HepG2 (cell line): ENCODE data around the gene AGK. TPM values are rescaled to one million over a fixed set of nuclear protein-coding genes. Genes with fewer than 3 reads are reported as not detected.

ENCODE experiments used
- ATAC-seq: fragments of 200-7000 bp; cut with Tn5 transposase; 3 replicates; pipeline ENCODE4 v1.9.1; 2020; ENCODE audit warnings: mild to moderate bottlenecking, moderate library complexity
- BruUV-seq: library from RNA; stranded (reverse); fragments of 400-500 nt; replicated peaks from 2 replicates; lab custom pipeline; 2021; lab: Mats Ljungman, UMichigan
- CTCF ChIA-PET: fragments of 300-600 bp; formaldehyde crosslinking; extraction: SDS; loops from one replicate; lab custom pipeline; 2021; ENCODE audit warnings: low total read pairs, inconsistent platforms, low intra/inter-chr PET ratio; lab: Yijun Ruan, JAX
- POLR2A ChIA-PET: fragments of 350-600 bp; sonication (Branson Sonifier 250); formaldehyde crosslinking; loops from one replicate; lab custom pipeline; 2020; ENCODE audit warnings: antibody characterized with exemption, inconsistent platforms; lab: Yijun Ruan, JAX
- DNase-seq: peaks from one replicate; pipeline ENCODE4 v3.0.0-alpha.2; 2015; ENCODE audit warnings: low spot score
- FAIRE-seq: peaks from 3 replicates; lab custom pipeline; 2011; peaks lifted over from hg19 to GRCh38; lab: Jason Lieb, UNC
- H2AFZ ChIP-seq: one replicate; pipeline ENCODE4 v1.6.1; 2011; ENCODE audit warnings: low read length, inconsistent platforms
- H3K27ac ChIP-seq: fragments of 300-600 bp; 3 replicates; pipeline ENCODE4 v1.8.0; 2011; ENCODE audit warnings: mixed run types, mild to moderate bottlenecking, mixed read lengths, low read length, inconsistent platforms; ENCODE audit not compliant: insufficient read depth; ENCODE audit errors: extremely low read length
- H3K27me3 ChIP-seq, 2 experiments: fragments of 200-600 bp in 1 of 2; 2 replicates in 1 of 2; 3 replicates in 1 of 2; pipeline versions ENCODE4 v1.6.0 to v1.8.0; 2011; ENCODE audit warnings: low read length in 2 of 2, mild to moderate bottlenecking in 2 of 2, moderate library complexity in 2 of 2, inconsistent platforms in 1 of 2; ENCODE audit not compliant: insufficient read depth in 2 of 2, control insufficient read depth in 1 of 2
- H3K36me3 ChIP-seq, 2 experiments: fragments of 200-600 bp in 1 of 2; replicated peaks in 1 of 2; 2 replicates in 1 of 2; 3 replicates in 1 of 2; pipeline versions ENCODE4 v1.5.1 to v1.8.0; 2011; ENCODE audit warnings: low read length in 2 of 2, inconsistent platforms in 1 of 2; ENCODE audit not compliant: insufficient read depth in 2 of 2, control insufficient read depth in 1 of 2
- H3K4me1 ChIP-seq: 2 replicates; pipeline ENCODE4 v1.5.1; 2012; ENCODE audit warnings: low read length, inconsistent platforms; ENCODE audit not compliant: insufficient read depth
- H3K4me2 ChIP-seq: 2 replicates; pipeline ENCODE4 v1.6.0; 2011; ENCODE audit warnings: low read depth, low read length, inconsistent platforms
- H3K4me3 ChIP-seq, 3 experiments: fragments of 200-600 bp in 1 of 3; sonication (generic), shearing (Covaris generic) in 1 of 3; replicated peaks in 1 of 3; 2 replicates each; pipeline ENCODE4 v1.5.1; 2011 to 2016; ENCODE audit warnings: low read length in 3 of 3, inconsistent platforms in 2 of 3, low read depth in 2 of 3, mild to moderate bottlenecking in 2 of 3, control low read depth in 1 of 3, mixed read lengths in 1 of 3; ENCODE audit not compliant: insufficient read depth in 1 of 3
- H3K79me2 ChIP-seq: one replicate; pipeline ENCODE4 v1.6.1; 2011; ENCODE audit warnings: low read length, inconsistent platforms; ENCODE audit not compliant: insufficient read depth
- H3K9ac ChIP-seq: 2 replicates; pipeline ENCODE4 v1.6.0; 2011; ENCODE audit warnings: mild to moderate bottlenecking, low read depth, low read length, inconsistent platforms; ENCODE audit not compliant: insufficient read depth
- H3K9me3 ChIP-seq: 2 replicates; pipeline ENCODE4 v1.5.1; 2012; ENCODE audit warnings: mild to moderate bottlenecking, low read length
- H4K20me1 ChIP-seq: 2 replicates; pipeline ENCODE4 v1.6.0; 2011; ENCODE audit warnings: inconsistent platforms, mild to moderate bottlenecking, low read length, moderate library complexity; ENCODE audit not compliant: insufficient read depth
- BATF2 ChIP-seq: sonication (generic); formaldehyde crosslinking; IDR thresholded peaks from 2 replicates; pipeline ENCODE4 v1.8.0; 2022; ENCODE audit warnings: mild to moderate bottlenecking, missing genetic modification reagents, moderate library complexity
- EZH2 ChIP-seq: conservative IDR thresholded peaks from 2 replicates; pipeline ENCODE4 v1.6.1; 2012; ENCODE audit warnings: mild to moderate bottlenecking, low read depth, low read length, moderate library complexity
- HMGXB4 ChIP-seq, 2 experiments: sonication (generic) in 1 of 2; formaldehyde crosslinking in 1 of 2; IDR thresholded peaks; 2 replicates each; pipeline versions ENCODE4 v1.4.0 to v1.6.1; 2018 to 2020; ENCODE audit warnings: missing genetic modification reagents in 2 of 2, borderline replicate concordance in 1 of 2, low read depth in 1 of 2, mild to moderate bottlenecking in 1 of 2, missing biosample characterization in 1 of 2
- NFKBIZ ChIP-seq: IDR thresholded peaks from 2 replicates; pipeline ENCODE4 v1.6.1; 2018; ENCODE audit warnings: missing genetic modification reagents, missing compliant biosample characterization
- PAF1 ChIP-seq: IDR thresholded peaks from 2 replicates; pipeline ENCODE4 v1.6.1; 2016; ENCODE audit warnings: missing genetic modification reagents, missing compliant biosample characterization
- POLR2G ChIP-seq: fragments of 200-400 bp; formaldehyde crosslinking; IDR thresholded peaks from 2 replicates; pipeline ENCODE4 v1.6.1; 2018; ENCODE audit warnings: mild to moderate bottlenecking, low read depth, low read length, moderate library complexity
- TCF12 ChIP-seq, 2 experiments: fragments of 450-650 bp in 1 of 2; sonication (generic) in 1 of 2; formaldehyde crosslinking in 1 of 2; IDR thresholded peaks; 2 replicates each; pipeline versions ENCODE4 v1.6.1 to v1.8.0; 2017 to 2022; ENCODE audit warnings: antibody characterized with exemption in 1 of 2, mild to moderate bottlenecking in 1 of 2, missing genetic modification reagents in 1 of 2, moderate library complexity in 1 of 2
- ZNF275 ChIP-seq: sonication (generic); formaldehyde crosslinking; IDR thresholded peaks from 2 replicates; pipeline ENCODE4 v1.8.0; 2022; ENCODE audit warnings: missing genetic modification reagents, mild to moderate bottlenecking, inconsistent platforms, borderline replicate concordance
- ZNF552 ChIP-seq: sonication (generic); formaldehyde crosslinking; IDR thresholded peaks from 2 replicates; pipeline ENCODE4 v1.9.0; 2022; ENCODE audit warnings: missing genetic modification reagents, mild to moderate bottlenecking, borderline replicate concordance
- ZNF7 ChIP-seq: IDR thresholded peaks from 2 replicates; pipeline ENCODE4 v1.6.1; 2016; ENCODE audit warnings: missing biosample characterization, missing genetic modification reagents
- ZNF737 ChIP-seq: sonication (generic); formaldehyde crosslinking; IDR thresholded peaks from 2 replicates; pipeline ENCODE4 v1.5.0; 2020; ENCODE audit warnings: missing genetic modification reagents, mild to moderate bottlenecking, borderline replicate concordance
- WGBS: methylation state at CpG from one replicate; pipeline ENCODE4 v1.1.6; 2017; ENCODE audit warnings: low lambda C conversion rate; 5-methylcytosine and 5-hydroxymethylcytosine counted together
- in situ Hi-C: cut with HindIII; loops from 2 replicates; pipeline ENCODE4 v1.10.0; 2017; ENCODE audit warnings: low pct_unique_long_range_greater_than_20kb; ENCODE audit not compliant: extremely low pct_ligation_motif_present
- intact Hi-C: fragments of 100-400 bp; cut with micrococcal nuclease; formaldehyde crosslinking; loops from one replicate; pipeline ENCODE4 v1.10.0; 2022; ENCODE audit not compliant: unreplicated experiment
- polyA plus RNA-seq, 8 experiments: library from polyadenylated mRNA; depleted of rRNA in 3 of 8; stranded (reverse) in 7 of 8; unstranded in 1 of 8; fragments of >200 nt; fragmentation: Illumina TruSeq in 4 of 8; extraction: Trizol in 4 of 8; gene quantifications; 2 replicates each; pipeline versions ENCODE4 v1.2.1 to v1.2.3, GENCODE V29; 2011 to 2016; ENCODE audit warnings: low read depth in 4 of 8, missing spikeins in 1 of 8, mixed read lengths in 1 of 8; ENCODE audit not compliant: insufficient read depth in 1 of 8
- total RNA-seq, 5 experiments: library from RNA; depleted of rRNA; stranded (reverse); fragments of >200 nt; fragmentation: Illumina TruSeq; extraction: Trizol; gene quantifications; 2 replicates each; pipeline ENCODE4 v1.2.3, GENCODE V29; 2016; ENCODE audit warnings: low read depth in 1 of 5

Gene AGK
- total and polyA plus RNA-seq, 2 of the 13 experiments (the other 11 are each of a cell fraction or from before 2014, with no cell fraction given): 23.7 to 30.1 TPM

DNA sequence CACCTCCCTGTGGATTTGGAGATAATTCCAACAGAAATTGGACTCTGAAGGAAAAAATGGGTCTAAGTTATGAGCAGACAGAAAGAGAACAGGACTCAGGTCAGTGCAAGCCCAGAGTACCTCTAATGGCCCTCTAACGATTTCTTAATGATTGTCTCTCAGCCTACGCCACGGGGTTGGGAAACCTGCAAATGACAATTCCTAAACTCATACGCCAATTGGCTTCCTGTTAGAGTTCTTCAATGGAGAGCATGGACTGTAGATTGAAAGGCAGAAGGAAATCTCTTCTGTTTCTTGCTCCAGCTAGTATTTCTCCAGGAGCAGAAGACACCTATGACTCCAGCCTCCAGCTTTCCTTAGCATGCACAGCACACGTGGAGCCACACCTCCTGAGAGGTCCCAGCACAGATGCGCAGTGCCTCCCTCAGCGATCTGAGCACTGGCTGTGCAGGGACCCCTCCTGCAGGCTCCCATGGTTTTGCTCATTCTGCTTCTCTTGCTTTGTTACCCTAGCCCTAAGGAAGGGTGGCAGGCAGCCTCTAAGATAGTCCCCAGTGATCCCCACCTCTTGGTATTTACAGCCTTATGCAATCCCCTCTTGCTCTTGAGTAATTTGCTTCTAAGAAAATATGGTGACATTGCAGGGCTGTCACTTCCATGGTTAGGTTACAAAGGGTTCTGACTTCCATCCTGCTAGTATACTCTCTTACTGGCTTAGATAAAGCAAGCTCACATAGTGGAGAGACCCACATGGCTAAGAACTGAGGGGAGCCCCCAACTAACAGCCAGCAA is 120.7 kb downstream of the AGK start:
- ATAC-seq: no peak
- CTCF ChIA-PET: no interaction called here
- no peak for FAIRE-seq

GRCh38 chr7:141673346-141673745 is 122.1 kb downstream of the AGK start:
- Histone ChIP-seq H4K20me1 (no peaks in the 10 kb centered on the region), H3K4me1 (no peaks in the 10 kb centered on the region), H2AFZ (no peak overlapping the region), H3K4me2 (no peak overlapping the region), H3K9me3 (no peaks in the 10 kb centered on the region), H3K9ac (no peak overlapping the region), H3K27me3 (no peaks in the 10 kb centered on the region), H3K4me3 (no peak overlapping the region), H3K36me3 (peaks cover 1 to 7% of the 10 kb centered on the region in 2 experiments; a peak in 1 of 5 replicates), H3K27ac (no peak overlapping the region), H3K79me2 (no peaks in the 10 kb centered on the region)
- no peak for ATAC-seq
- POLR2A ChIA-PET: no interaction called here
- intact Hi-C loops: no loop called here
- in situ Hi-C loops: no loop called here
- BruUV-seq: no TSS peak
- no peak for DNase-seq
- no peak for FAIRE-seq
- 97% methylated on average over 3 of the region's 3 CpGs for WGBS
- CTCF ChIA-PET: no interaction called here
- no peak for TF ChIP-seq ZNF7
- TF ChIP-seq BATF2: no peak
- TF ChIP-seq ZNF552: no peak
- TF ChIP-seq ZNF737: no peak
- TF ChIP-seq EZH2: no peak
- TF ChIP-seq POLR2G: no peak
- no peak for TF ChIP-seq NFKBIZ (CRISPR knock-in tag)
- no peak for TF ChIP-seq TCF12 (IDR thresholded peaks at IDR 0.05)
- TF ChIP-seq TCF12 (CRISPR knock-in tag; IDR thresholded peaks at IDR 0.05): no peak
- no peak for TF ChIP-seq ZNF275 (CRISPR knock-in tag)
- TF ChIP-seq PAF1 (CRISPR knock-in tag): no peak

More for the DNA sequence above, 120.7 kb downstream of the AGK start:
- Histone ChIP-seq H3K4me1 (no peaks in the 10 kb centered on the region), H3K79me2 (no peaks in the 10 kb centered on the region), H3K27me3 (no peaks in the 10 kb centered on the region), H3K9me3 (no peaks in the 10 kb centered on the region), H3K4me3 (no peak overlapping the region), H3K9ac (no peak overlapping the region), H2AFZ (no peak overlapping the region), H4K20me1 (no peaks in the 10 kb centered on the region), H3K27ac (no peak overlapping the region), H3K4me2 (no peak overlapping the region), H3K36me3 (peaks cover 1 to 7% of the 10 kb centered on the region in 2 experiments; a peak in 1 of 5 replicates)
- POLR2A ChIA-PET: no interaction called here
- no peak for DNase-seq
- intact Hi-C loops (no loop called here), in situ Hi-C loops (no loop called here)
- 85% methylated on average over 7 of the region's 7 CpGs for WGBS
- no TSS peak for BruUV-seq
- no peak for TF ChIP-seq HMGXB4 (CRISPR knock-in tag; IDR thresholded peaks at IDR 0.05; ENCODE audit: borderline replicate concordance in 1 of 2, low read depth in 1 of 2)
